Spleen (tissue), 11 donors: ENCODE data around the gene ETV5. TPM values are rescaled to one million over a fixed set of nuclear protein-coding genes. Genes with fewer than 3 reads are reported as not detected.
A peak's percentile ranks its signal among the peaks of the same experiment; 100 is the strongest.

Experiments
- DNase-seq: peaks from one replicate; pipeline ENCODE4 v3.0.0-alpha.2; 2020
- H3K27ac ChIP-seq, 8 donors: fragments of 200-600 bp; sonication (generic) in 7 of 8; 1 replicate in 4 of 8; 2 replicates in 4 of 8; pipeline versions ENCODE4 v1.5.0 to v1.8.0; 2016 to 2021; ENCODE audit warnings: inconsistent platforms in 4 of 8, mild to moderate bottlenecking in 4 of 8, moderate library complexity in 1 of 8
- H3K27me3 ChIP-seq, 7 donors: fragments of 200-600 bp; sonication (generic) in 6 of 7; replicated peaks in 1 of 7; 1 replicate in 4 of 7; 2 replicates in 3 of 7; pipeline versions ENCODE4 v1.5.0 to v1.8.0; 2016 to 2021; ENCODE audit warnings: inconsistent platforms in 3 of 7, mild to moderate bottlenecking in 1 of 7
- H3K36me3 ChIP-seq, 6 donors: fragments of 200-600 bp; sonication (generic) in 5 of 6; 1 replicate in 4 of 6; 2 replicates in 2 of 6; pipeline versions ENCODE4 v1.5.0 to v1.8.0; 2016 to 2021; ENCODE audit warnings: inconsistent platforms in 2 of 6
- H3K4me1 ChIP-seq, 6 donors: fragments of 200-600 bp; sonication (generic) in 5 of 6; 1 replicate in 3 of 6; 2 replicates in 3 of 6; pipeline versions ENCODE4 v1.5.0 to v1.8.0; 2016 to 2021; ENCODE audit warnings: inconsistent platforms in 3 of 6
- H3K4me3 ChIP-seq, 8 donors: fragments of 200-600 bp; sonication (generic) in 7 of 8; 1 replicate in 4 of 8; 2 replicates in 4 of 8; pipeline versions ENCODE4 v1.5.0 to v1.8.0; 2016 to 2021; ENCODE audit warnings: inconsistent platforms in 4 of 8, mild to moderate bottlenecking in 4 of 8, moderate library complexity in 2 of 8
- H3K9me3 ChIP-seq, 8 donors: fragments of 200-600 bp; sonication (generic) in 7 of 8; 1 replicate in 4 of 8; 2 replicates in 4 of 8; pipeline versions ENCODE4 v1.5.0 to v1.8.0; 2016 to 2021; ENCODE audit warnings: inconsistent platforms in 4 of 8
- POLR2A ChIP-seq, 3 donors: fragments of 450-650 bp; IDR thresholded peaks; one replicate each; pipeline ENCODE4 v1.5.1; 2017; ENCODE audit warnings: antibody characterized with exemption in 3 of 3, mild to moderate bottlenecking in 1 of 3
- POLR2AphosphoS5 ChIP-seq, 3 donors: sonication (generic); formaldehyde crosslinking; IDR thresholded peaks; one replicate each; pipeline ENCODE4 v1.5.1; 2017; ENCODE audit warnings: antibody characterized with exemption in 3 of 3
- WGBS, 5 donors: extraction: QIAGEN DNeasy Blood & Tissue Kit in 3 of 5; methylation state at CpG; one replicate each; pipeline versions ENCODE4 v1.1.5 to v1.1.7; 2013 to 2018; 5-methylcytosine and 5-hydroxymethylcytosine counted together
- intact Hi-C: fragments of 100-400 bp; cut with DNase I; formaldehyde crosslinking; loops from one replicate; pipeline ENCODE4 v1.15.0; 2023; ENCODE audit warnings: low total_unique reads
- polyA plus RNA-seq, 3 donors: library from polyadenylated mRNA; stranded (reverse); fragments of 200-250 nt; gene quantifications; one replicate each; pipeline ENCODE4 v1.2.1, GENCODE V29; 2013
- total RNA-seq, 7 donors: library from RNA; depleted of rRNA in 3 of 7; stranded (reverse); fragments of >200 nt in 3 of 7; fragmentation: NEBNext Ultra II Directional in 4 of 7; extraction: Animal tissue kit (Norgen Biotek cat#: 25700) in 4 of 7; gene quantifications; one replicate each; pipeline versions ENCODE4 v1.1.0 to v1.2.1, GENCODE V29; 2016 to 2021
- TF ChIP-seq, protein P1 (sequence below), 11 experiments: fragments of 200-600 bp in 7 of 11; fragments of 450-650 bp in 4 of 11; sonication (generic) in 4 of 11; IDR thresholded peaks in 8 of 11; conservative IDR thresholded peaks in 3 of 11; 1 replicate in 7 of 11; 2 replicates in 4 of 11; pipeline versions ENCODE4 v1.4.0 to v1.8.0; 2016 to 2021; ENCODE audit warnings: antibody characterized with exemption in 11 of 11, inconsistent platforms in 4 of 11, mild to moderate bottlenecking in 1 of 11
- donor health status: healthy with polysubstance abuse.
- donor health status: DM: no; HTN: no; CAD: no; lungs with moderate emphysema.
- donor health status: DM: no; HTN: no; CAD: no.
- donor health status: Bipolar disorder and iron deficiency.
- donor health status: healthy.
- donor health status: DM: no; HTN: no; CAD: no.
- donor health status: DM: yes; HTN: yes; CAD: no.

The ETV5 gene
- total and polyA plus RNA-seq, 10 donors: 5.2 to 65.5 (median 24.0) TPM

GRCh38 chr3:186053954-186054791 is 54.7 kb downstream of the ETV5 start:
- peak; percentile 44 for DNase-seq
- H3K9me3 ChIP-seq: no peaks in the 10 kb centered on the region
- intact Hi-C loops: no loop called here
- H3K27me3 ChIP-seq: peaks cover 0 to 8% (median 0%) of the 10 kb centered on the region in 7 donors
- H3K4me3 ChIP-seq: no peak overlapping the region
- H3K36me3 ChIP-seq: peaks cover 0 to 48% (median 0%) of the 10 kb centered on the region in 6 donors
- TF ChIP-seq, protein P1, sequence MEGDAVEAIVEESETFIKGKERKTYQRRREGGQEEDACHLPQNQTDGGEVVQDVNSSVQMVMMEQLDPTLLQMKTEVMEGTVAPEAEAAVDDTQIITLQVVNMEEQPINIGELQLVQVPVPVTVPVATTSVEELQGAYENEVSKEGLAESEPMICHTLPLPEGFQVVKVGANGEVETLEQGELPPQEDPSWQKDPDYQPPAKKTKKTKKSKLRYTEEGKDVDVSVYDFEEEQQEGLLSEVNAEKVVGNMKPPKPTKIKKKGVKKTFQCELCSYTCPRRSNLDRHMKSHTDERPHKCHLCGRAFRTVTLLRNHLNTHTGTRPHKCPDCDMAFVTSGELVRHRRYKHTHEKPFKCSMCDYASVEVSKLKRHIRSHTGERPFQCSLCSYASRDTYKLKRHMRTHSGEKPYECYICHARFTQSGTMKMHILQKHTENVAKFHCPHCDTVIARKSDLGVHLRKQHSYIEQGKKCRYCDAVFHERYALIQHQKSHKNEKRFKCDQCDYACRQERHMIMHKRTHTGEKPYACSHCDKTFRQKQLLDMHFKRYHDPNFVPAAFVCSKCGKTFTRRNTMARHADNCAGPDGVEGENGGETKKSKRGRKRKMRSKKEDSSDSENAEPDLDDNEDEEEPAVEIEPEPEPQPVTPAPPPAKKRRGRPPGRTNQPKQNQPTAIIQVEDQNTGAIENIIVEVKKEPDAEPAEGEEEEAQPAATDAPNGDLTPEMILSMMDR (IDR thresholded peaks at IDR 0.05 in 8 of 11, conservative IDR thresholded peaks at IDR 0.05 in 3 of 11): no peak
- TF ChIP-seq POLR2AphosphoS5 (IDR thresholded peaks at IDR 0.05) (no peak), POLR2A (IDR thresholded peaks at IDR 0.05) (no peak)
- H3K4me1 ChIP-seq: no peaks in the 10 kb centered on the region
- WGBS, 5 donors: 86 to 92% (median 88%) methylated on average over 12 of the region's 12 CpGs
- H3K27ac ChIP-seq: no peak overlapping the region

GRCh38 chr3:186052096-186052840 is 56.6 kb downstream of the ETV5 start:
- WGBS, 5 donors: 90 to 96% (median 93%) methylated on average over 7 of the region's 7 CpGs
- intact Hi-C loops: no loop called here
- no peak for TF ChIP-seq POLR2A (IDR thresholded peaks at IDR 0.05)
- no peak for TF ChIP-seq POLR2AphosphoS5 (IDR thresholded peaks at IDR 0.05)
- TF ChIP-seq, protein P1 (IDR thresholded peaks at IDR 0.05 in 8 of 11, conservative IDR thresholded peaks at IDR 0.05 in 3 of 11): no peak
- Histone ChIP-seq H3K4me3 (no peak overlapping the region), H3K27ac (no peak overlapping the region), H3K27me3 (peaks cover 0 to under 1% (median 0%) of the 10 kb centered on the region in 7 donors), H3K4me1 (no peaks in the 10 kb centered on the region), H3K9me3 (no peaks in the 10 kb centered on the region), H3K36me3 (peaks cover 0 to 65% (median 0%) of the 10 kb centered on the region in 6 donors)
- no peak for DNase-seq

- no peaks in the 10 kb centered on the region for H3K9me3 ChIP-seq
- no peaks in the 10 kb centered on the region for H3K27me3 ChIP-seq
- intact Hi-C loops: no loop called here
- no peaks in the 10 kb centered on the region for H3K4me1 ChIP-seq
- WGBS, 5 donors: 95 to 97% (median 96%) methylated on average over 4 of the region's 4 CpGs
- H3K36me3 ChIP-seq: peaks cover 0 to 58% (median 0%) of the 10 kb centered on the region in 6 donors
- no peak overlapping the region for H3K4me3 ChIP-seq
- TF ChIP-seq POLR2AphosphoS5 (IDR thresholded peaks at IDR 0.05) (no peak), POLR2A (IDR thresholded peaks at IDR 0.05) (no peak)
- TF ChIP-seq, protein P1 (IDR thresholded peaks at IDR 0.05 in 8 of 11, conservative IDR thresholded peaks at IDR 0.05 in 3 of 11): no peak
- H3K27ac ChIP-seq: no peak overlapping the region
- no peak for DNase-seq
These were observed 59.9 kb downstream of the ETV5 start for GRCh38 chr3:186049001-186049400.

GRCh38 chr3:186048119-186048518 is 60.8 kb downstream of the ETV5 start:
- no peak overlapping the region for H3K4me3 ChIP-seq
- DNase-seq: no peak
- H3K27ac ChIP-seq: no peak overlapping the region
- no peaks in the 10 kb centered on the region for H3K4me1 ChIP-seq
- H3K27me3 ChIP-seq: no peaks in the 10 kb centered on the region
- no peak for TF ChIP-seq POLR2A (IDR thresholded peaks at IDR 0.05)
- TF ChIP-seq, protein P1 (IDR thresholded peaks at IDR 0.05 in 8 of 11, conservative IDR thresholded peaks at IDR 0.05 in 3 of 11): no peak
- TF ChIP-seq POLR2AphosphoS5 (IDR thresholded peaks at IDR 0.05): no peak
- intact Hi-C loops: no loop called here
- WGBS, 5 donors: 79 to 97% (median 95%) methylated on average over 3 of the region's 3 CpGs
- H3K36me3 ChIP-seq: peaks cover 0 to 58% (median 0%) of the 10 kb centered on the region in 6 donors
- no peaks in the 10 kb centered on the region for H3K9me3 ChIP-seq
